Measurements from ENCODE around the gene MCF2L2.

DNA sequence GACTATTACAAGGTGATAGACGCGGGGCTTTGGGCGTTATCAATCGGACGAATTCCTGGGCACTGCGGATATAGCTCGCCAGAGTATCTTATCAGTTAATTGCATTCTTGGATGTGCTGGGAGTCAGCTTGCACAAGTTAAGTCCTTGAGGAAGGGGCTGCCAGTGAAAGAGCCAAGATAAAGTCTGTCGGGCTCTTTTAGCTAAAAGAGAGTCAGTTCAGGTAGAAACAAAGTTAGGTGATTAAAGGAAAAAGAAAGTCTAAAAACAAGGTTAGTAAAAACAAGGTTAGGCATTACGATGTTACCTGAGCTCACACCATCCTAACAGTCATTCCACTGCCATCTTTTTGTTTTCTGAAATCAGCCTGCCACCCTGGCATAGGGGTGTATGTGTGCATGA is 6.1 kb upstream of the MCF2L2 start:
- TF ChIP-seq BACH2 (CRISPR knock-in tag; IDR thresholded peaks at IDR 0.05; ENCODE audit: borderline replicate concordance) = no peak
- TF ChIP-seq, protein P1, sequence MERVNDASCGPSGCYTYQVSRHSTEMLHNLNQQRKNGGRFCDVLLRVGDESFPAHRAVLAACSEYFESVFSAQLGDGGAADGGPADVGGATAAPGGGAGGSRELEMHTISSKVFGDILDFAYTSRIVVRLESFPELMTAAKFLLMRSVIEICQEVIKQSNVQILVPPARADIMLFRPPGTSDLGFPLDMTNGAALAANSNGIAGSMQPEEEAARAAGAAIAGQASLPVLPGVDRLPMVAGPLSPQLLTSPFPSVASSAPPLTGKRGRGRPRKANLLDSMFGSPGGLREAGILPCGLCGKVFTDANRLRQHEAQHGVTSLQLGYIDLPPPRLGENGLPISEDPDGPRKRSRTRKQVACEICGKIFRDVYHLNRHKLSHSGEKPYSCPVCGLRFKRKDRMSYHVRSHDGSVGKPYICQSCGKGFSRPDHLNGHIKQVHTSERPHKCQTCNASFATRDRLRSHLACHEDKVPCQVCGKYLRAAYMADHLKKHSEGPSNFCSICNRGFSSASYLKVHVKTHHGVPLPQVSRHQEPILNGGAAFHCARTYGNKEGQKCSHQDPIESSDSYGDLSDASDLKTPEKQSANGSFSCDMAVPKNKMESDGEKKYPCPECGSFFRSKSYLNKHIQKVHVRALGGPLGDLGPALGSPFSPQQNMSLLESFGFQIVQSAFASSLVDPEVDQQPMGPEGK (CRISPR knock-in tag; IDR thresholded peaks at IDR 0.05; ENCODE audit: borderline replicate concordance) = no peak
- TF ChIP-seq, protein P2, sequence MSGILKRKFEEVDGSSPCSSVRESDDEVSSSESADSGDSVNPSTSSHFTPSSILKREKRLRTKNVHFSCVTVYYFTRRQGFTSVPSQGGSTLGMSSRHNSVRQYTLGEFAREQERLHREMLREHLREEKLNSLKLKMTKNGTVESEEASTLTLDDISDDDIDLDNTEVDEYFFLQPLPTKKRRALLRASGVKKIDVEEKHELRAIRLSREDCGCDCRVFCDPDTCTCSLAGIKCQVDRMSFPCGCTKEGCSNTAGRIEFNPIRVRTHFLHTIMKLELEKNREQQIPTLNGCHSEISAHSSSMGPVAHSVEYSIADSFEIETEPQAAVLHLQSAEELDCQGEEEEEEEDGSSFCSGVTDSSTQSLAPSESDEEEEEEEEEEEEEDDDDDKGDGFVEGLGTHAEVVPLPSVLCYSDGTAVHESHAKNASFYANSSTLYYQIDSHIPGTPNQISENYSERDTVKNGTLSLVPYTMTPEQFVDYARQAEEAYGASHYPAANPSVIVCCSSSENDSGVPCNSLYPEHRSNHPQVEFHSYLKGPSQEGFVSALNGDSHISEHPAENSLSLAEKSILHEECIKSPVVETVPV (CRISPR knock-in tag; IDR thresholded peaks at IDR 0.05) = no peak
- no peak for TF ChIP-seq SNAI2 (CRISPR knock-in tag; IDR thresholded peaks at IDR 0.05)
- no peak for TF ChIP-seq ZFP3 (CRISPR knock-in tag; IDR thresholded peaks at IDR 0.05)
- no peak for TF ChIP-seq ARNTL (CRISPR knock-in tag; IDR thresholded peaks at IDR 0.05; ENCODE audit: borderline replicate concordance, low read depth)
- TF ChIP-seq CSDC2 (CRISPR knock-in tag; IDR thresholded peaks at IDR 0.05) = no peak
- no peak for TF ChIP-seq ISL1 (CRISPR knock-in tag; IDR thresholded peaks at IDR 0.05)
- TF ChIP-seq, protein P3, sequence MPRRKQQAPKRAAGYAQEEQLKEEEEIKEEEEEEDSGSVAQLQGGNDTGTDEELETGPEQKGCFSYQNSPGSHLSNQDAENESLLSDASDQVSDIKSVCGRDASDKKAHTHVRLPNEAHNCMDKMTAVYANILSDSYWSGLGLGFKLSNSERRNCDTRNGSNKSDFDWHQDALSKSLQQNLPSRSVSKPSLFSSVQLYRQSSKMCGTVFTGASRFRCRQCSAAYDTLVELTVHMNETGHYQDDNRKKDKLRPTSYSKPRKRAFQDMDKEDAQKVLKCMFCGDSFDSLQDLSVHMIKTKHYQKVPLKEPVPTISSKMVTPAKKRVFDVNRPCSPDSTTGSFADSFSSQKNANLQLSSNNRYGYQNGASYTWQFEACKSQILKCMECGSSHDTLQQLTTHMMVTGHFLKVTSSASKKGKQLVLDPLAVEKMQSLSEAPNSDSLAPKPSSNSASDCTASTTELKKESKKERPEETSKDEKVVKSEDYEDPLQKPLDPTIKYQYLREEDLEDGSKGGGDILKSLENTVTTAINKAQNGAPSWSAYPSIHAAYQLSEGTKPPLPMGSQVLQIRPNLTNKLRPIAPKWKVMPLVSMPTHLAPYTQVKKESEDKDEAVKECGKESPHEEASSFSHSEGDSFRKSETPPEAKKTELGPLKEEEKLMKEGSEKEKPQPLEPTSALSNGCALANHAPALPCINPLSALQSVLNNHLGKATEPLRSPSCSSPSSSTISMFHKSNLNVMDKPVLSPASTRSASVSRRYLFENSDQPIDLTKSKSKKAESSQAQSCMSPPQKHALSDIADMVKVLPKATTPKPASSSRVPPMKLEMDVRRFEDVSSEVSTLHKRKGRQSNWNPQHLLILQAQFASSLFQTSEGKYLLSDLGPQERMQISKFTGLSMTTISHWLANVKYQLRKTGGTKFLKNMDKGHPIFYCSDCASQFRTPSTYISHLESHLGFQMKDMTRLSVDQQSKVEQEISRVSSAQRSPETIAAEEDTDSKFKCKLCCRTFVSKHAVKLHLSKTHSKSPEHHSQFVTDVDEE (CRISPR knock-in tag; IDR thresholded peaks at IDR 0.05) = no peak
- TF ChIP-seq GLIS3 (CRISPR knock-in tag; IDR thresholded peaks at IDR 0.05) = no peak

Data from SK-N-SH treated with all-trans-retinoic acid at 6 μM for 48 hours (cell line).